IMR-90 (cell line): Measurements from ENCODE around the gene LRRC58.

Source experiments
- BHLHE40 ChIP-seq: fragments of 150-350 bp; IDR thresholded peaks from 2 replicates; pipeline ENCODE4 v1.6.1; 2016; ENCODE audit warnings: mild to moderate bottlenecking, low read depth, low read length
- CTCF ChIP-seq: conservative IDR thresholded peaks from 2 replicates; pipeline ENCODE4 v1.5.1; 2012; ENCODE audit warnings: mild to moderate bottlenecking, low read depth, low read length, improper control_type of control experiment
- FOS ChIP-seq: fragments of 150-350 bp; IDR thresholded peaks from 2 replicates; pipeline ENCODE4 v1.6.1; 2016; ENCODE audit warnings: low read depth, low read length
- MAZ ChIP-seq: IDR thresholded peaks from 2 replicates; pipeline ENCODE4 v1.6.1; 2012; ENCODE audit warnings: low read depth, mild to moderate bottlenecking, low read length, improper control_type of control experiment, moderate library complexity, borderline replicate concordance
- MXI1 ChIP-seq: IDR thresholded peaks from 2 replicates; pipeline ENCODE4 v1.6.1; 2012; ENCODE audit warnings: low read depth, mild to moderate bottlenecking, low read length, moderate library complexity, borderline replicate concordance
- POLR2A ChIP-seq: IDR thresholded peaks from 2 replicates; pipeline ENCODE4 v1.6.1; 2012; ENCODE audit warnings: mild to moderate bottlenecking, low read depth, low read length
- RCOR1 ChIP-seq: IDR thresholded peaks from 2 replicates; pipeline ENCODE4 v1.6.1; 2012; ENCODE audit warnings: mild to moderate bottlenecking, low read length, improper control_type of control experiment; ENCODE audit not compliant: insufficient replicate concordance
- USF2 ChIP-seq: fragments of 150-350 bp; IDR thresholded peaks from 2 replicates; pipeline ENCODE4 v1.6.1; 2017; ENCODE audit warnings: mild to moderate bottlenecking, antibody characterized with exemption, low read length, low read depth

GRCh38 chr3:120331076-120331475 is 18.1 kb downstream of the LRRC58 start:
- no peak for TF ChIP-seq FOS
- TF ChIP-seq CTCF = no peak
- no peak for TF ChIP-seq POLR2A
- no peak for TF ChIP-seq MXI1
- TF ChIP-seq USF2 = no peak
- TF ChIP-seq BHLHE40 = no peak
- TF ChIP-seq RCOR1 = no peak
- no peak for TF ChIP-seq MAZ
